NB4 (cell line): ENCODE data around the gene TARBP1.

ENCODE experiments used
- CTCF ChIP-seq: IDR thresholded peaks from one replicate; pipeline ENCODE4 v1.5.1; 2012; ENCODE audit warnings: low read depth, low read length
- MAX ChIP-seq: IDR thresholded peaks from 2 replicates; pipeline ENCODE4 v1.6.1; 2011; ENCODE audit warnings: low read depth, low read length
- POLR2A ChIP-seq: IDR thresholded peaks from 2 replicates; pipeline ENCODE4 v1.6.1; 2011; ENCODE audit warnings: mild to moderate bottlenecking; ENCODE audit not compliant: insufficient read length; ENCODE audit errors: extremely low read depth

GRCh38 chr1:234505769-234506102, 26.8 kb upstream of the TARBP1 start:
- TF ChIP-seq CTCF (no peak), MAX (no peak), POLR2A (no peak)
